Subcutaneous adipose tissue (tissue), 4 donors: ENCODE data around the gene CSF3. TPM values are rescaled to one million over a fixed set of nuclear protein-coding genes. Genes with fewer than 3 reads are reported as not detected.

Source experiments
- total RNA-seq, 4 donors: library from RNA; depleted of rRNA; stranded (reverse); fragments of >200 nt; gene quantifications; one replicate each; pipeline ENCODE4 v1.1.0, GENCODE V29; 2016
- TF ChIP-seq, protein P1 (sequence below): fragments of 450-650 bp; IDR thresholded peaks from one replicate; pipeline ENCODE4 v1.5.1; 2016; ENCODE audit warnings: low read depth, mild to moderate bottlenecking, control low read depth, antibody characterized with exemption, moderate library complexity

The CSF3 gene
- total RNA-seq, 4 donors from 2014 or later, result not detected

GRCh38 chr17:40022961-40023541, 7.8 kb downstream of the CSF3 start:
- TF ChIP-seq, protein P1, sequence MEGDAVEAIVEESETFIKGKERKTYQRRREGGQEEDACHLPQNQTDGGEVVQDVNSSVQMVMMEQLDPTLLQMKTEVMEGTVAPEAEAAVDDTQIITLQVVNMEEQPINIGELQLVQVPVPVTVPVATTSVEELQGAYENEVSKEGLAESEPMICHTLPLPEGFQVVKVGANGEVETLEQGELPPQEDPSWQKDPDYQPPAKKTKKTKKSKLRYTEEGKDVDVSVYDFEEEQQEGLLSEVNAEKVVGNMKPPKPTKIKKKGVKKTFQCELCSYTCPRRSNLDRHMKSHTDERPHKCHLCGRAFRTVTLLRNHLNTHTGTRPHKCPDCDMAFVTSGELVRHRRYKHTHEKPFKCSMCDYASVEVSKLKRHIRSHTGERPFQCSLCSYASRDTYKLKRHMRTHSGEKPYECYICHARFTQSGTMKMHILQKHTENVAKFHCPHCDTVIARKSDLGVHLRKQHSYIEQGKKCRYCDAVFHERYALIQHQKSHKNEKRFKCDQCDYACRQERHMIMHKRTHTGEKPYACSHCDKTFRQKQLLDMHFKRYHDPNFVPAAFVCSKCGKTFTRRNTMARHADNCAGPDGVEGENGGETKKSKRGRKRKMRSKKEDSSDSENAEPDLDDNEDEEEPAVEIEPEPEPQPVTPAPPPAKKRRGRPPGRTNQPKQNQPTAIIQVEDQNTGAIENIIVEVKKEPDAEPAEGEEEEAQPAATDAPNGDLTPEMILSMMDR, result no peak

- TF ChIP-seq, protein P1, result no peak
These were observed 8.5 kb downstream of the CSF3 start for GRCh38 chr17:40023590-40024292.

- TF ChIP-seq, protein P1, result no peak
These were observed 9.7 kb downstream of the CSF3 start for GRCh38 chr17:40024901-40025300.

- TF ChIP-seq, protein P1, result no peak
These were observed 10.3 kb downstream of the CSF3 start for GRCh38 chr17:40025559-40025958.

DNA sequence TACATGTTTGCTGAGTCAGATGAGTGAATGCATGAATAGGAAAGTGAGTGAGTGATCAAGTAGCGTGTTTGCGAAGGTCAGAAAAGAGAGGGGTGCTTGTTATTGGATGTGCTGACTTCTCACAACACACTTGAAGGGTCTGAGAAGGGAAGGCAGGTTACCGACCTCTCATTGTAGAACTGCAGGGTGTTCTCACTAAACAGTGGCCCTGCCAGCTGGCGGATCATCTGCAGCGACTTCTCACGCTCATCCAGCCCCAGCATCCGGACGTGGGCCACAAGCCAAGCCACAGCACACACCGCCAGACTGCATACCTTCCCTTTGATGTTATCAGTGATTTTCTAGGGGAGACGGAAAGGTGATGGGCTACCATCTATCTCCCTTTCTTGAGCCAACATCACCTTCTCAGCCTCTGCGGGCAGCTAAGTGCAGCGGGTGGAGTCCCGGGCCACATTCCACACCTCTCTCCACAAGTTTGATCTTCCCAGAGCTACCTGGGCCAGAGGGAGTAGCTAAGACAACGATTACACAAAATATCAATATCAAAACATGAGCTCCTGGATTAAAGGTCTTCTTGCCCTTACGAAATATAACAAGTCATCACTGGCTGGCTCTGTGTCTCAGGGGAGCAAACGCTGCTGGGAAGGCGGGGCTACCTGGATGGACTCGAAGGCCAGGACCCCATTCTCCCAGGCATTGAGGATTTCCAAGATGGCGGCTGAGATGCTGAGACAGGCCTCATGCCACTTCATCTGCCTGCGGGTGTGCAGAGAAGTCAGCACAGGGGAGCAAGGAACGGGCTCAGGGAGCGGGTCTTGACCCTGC, 11.0 kb downstream of the CSF3 start:
- TF ChIP-seq, protein P1, result no peak

DNA sequence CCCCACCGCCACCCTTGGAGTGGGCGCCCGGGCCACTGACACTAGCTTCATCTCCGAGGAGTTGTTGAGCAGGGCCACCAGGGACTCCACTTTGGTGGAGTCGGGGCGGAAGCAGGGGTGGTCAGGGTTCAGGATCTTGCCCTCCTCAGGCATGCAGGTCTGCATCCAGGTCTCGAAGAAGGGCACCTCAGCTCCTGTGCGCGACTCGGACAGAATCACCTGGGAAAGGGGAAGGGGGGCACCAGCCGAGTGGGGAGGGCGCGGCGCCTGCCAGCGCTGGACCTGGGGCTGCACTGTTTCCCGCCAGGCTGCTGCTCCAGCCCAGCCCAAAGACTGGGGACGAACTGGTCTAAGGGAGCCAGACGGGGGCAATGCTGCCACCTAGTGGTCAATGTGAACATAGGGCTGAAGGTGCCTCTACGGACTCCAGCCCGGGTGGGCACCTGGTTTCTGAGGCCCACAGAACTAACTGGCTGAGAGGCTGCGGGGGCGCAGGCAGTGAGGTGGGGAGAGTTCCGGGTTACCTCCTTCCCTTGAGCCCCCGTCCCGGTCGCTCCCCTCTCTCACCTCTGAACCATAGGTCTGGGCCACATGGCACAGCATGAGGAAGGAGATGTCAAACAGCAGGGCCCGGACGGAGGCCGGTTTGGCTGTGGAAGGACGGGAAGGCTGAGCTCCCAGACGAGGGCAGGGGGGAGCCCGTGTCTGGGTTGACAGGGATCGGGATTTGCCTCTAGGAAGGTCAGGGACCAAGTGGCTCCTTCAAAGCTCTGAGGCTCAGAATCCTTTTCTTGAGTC, 11.8 kb downstream of the CSF3 start:
- TF ChIP-seq, protein P1, result no peak
